A549 (cell line): Measurements from ENCODE around the gene KREMEN1. TPM values are rescaled to one million over a fixed set of nuclear protein-coding genes. Genes with fewer than 3 reads are reported as not detected.

ENCODE experiments used
- ATAC-seq, 2 experiments: fragments of 200-7000 bp in 1 of 2; fragments of >200 bp in 1 of 2; cut with Nextera tagmentation in 1 of 2; cut with Tn5 transposase in 1 of 2; 3 replicates each; pipeline versions ENCODE4 v1.8.0 to v1.9.1; 2018 to 2020; ENCODE audit warnings: mild to moderate bottlenecking in 1 of 2, moderate library complexity in 1 of 2
- CTCF ChIA-PET: fragments of 300-600 bp; sonication (Branson Sonifier 250); formaldehyde crosslinking; extraction: SDS; loops from one replicate; lab custom pipeline; 2021; ENCODE audit warnings: antibody characterized with exemption, inconsistent platforms; lab: Yijun Ruan, JAX
- POLR2A ChIA-PET: fragments of 350-600 bp; formaldehyde crosslinking; extraction: SDS; loops from one replicate; lab custom pipeline; 2021; ENCODE audit warnings: antibody characterized with exemption, inconsistent platforms; lab: Yijun Ruan, JAX
- DNase-seq, 2 experiments: peaks; one replicate each; pipeline versions ENCODE4 v3.0.0 to v3.0.0-alpha.2; 2011 to 2016; ENCODE audit warnings: low read depth in 1 of 2, low spot score in 1 of 2
- FAIRE-seq: peaks from 2 replicates; lab custom pipeline; 2011; peaks lifted over from hg19 to GRCh38; lab: Jason Lieb, UNC
- H3K27ac ChIP-seq, 2 experiments: fragments of >200 bp; sonication (Bioruptor Twin); formaldehyde crosslinking; 3 replicates each; pipeline ENCODE4 v1.5.1; 2016 to 2017
- H3K4me1 ChIP-seq: fragments of >200 bp; sonication (Bioruptor Twin); formaldehyde crosslinking; 3 replicates; pipeline ENCODE4 v1.6.1; 2016
- H3K4me2 ChIP-seq: fragments of >200 bp; sonication (Bioruptor Twin); formaldehyde crosslinking; 3 replicates; pipeline ENCODE4 v1.6.1; 2016
- H3K4me3 ChIP-seq: fragments of >200 bp; sonication (Bioruptor Twin); formaldehyde crosslinking; 3 replicates; pipeline ENCODE4 v1.5.1; 2016
- H3K9me3 ChIP-seq: fragments of >200 bp; sonication (Bioruptor Twin); formaldehyde crosslinking; 3 replicates; pipeline ENCODE4 v1.6.1; 2016
- ATOH8 ChIP-seq: fragments of 250-450 bp; sonication (Bioruptor Pico); IDR thresholded peaks from 2 replicates; pipeline ENCODE4 v1.5.0; 2020; ENCODE audit warnings: low read depth, mild to moderate bottlenecking, moderate library complexity
- CBX8 ChIP-seq: fragments of 200-600 bp; sonication (generic); IDR thresholded peaks from 2 replicates; pipeline ENCODE4 v1.6.1; 2016
- CEBPB ChIP-seq, 2 experiments: fragments of >200 bp in 1 of 2; sonication (Bioruptor Twin) in 1 of 2; formaldehyde crosslinking in 1 of 2; IDR thresholded peaks; 2 replicates each; pipeline ENCODE4 v1.6.1; 2012 to 2016
- CHD2 ChIP-seq: fragments of 150-350 bp; IDR thresholded peaks from 2 replicates; pipeline ENCODE4 v1.6.1; 2014; ENCODE audit warnings: low read length; ENCODE audit not compliant: partially characterized antibody
- CHD4 ChIP-seq: fragments of 200-600 bp; sonication (generic); IDR thresholded peaks from 2 replicates; pipeline ENCODE4 v1.6.1; 2016; ENCODE audit warnings: antibody characterized with exemption, mild to moderate bottlenecking, borderline replicate concordance
- E2F6 ChIP-seq: IDR thresholded peaks from 2 replicates; pipeline ENCODE4 v1.6.1; 2012; ENCODE audit warnings: low read depth, borderline replicate concordance
- EHF ChIP-seq: fragments of 250-450 bp; sonication (Bioruptor Pico); IDR thresholded peaks from 2 replicates; pipeline ENCODE4 v1.5.0; 2020; ENCODE audit warnings: mild to moderate bottlenecking
- ELK1 ChIP-seq: fragments of 150-350 bp; IDR thresholded peaks from 2 replicates; pipeline ENCODE4 v1.6.1; 2014; ENCODE audit warnings: low read depth, mild to moderate bottlenecking, low read length
- FOXS1 ChIP-seq: fragments of 250-450 bp; sonication (Bioruptor Pico); IDR thresholded peaks from 2 replicates; pipeline ENCODE4 v1.5.0; 2020; ENCODE audit warnings: mild to moderate bottlenecking, moderate library complexity
- HOXA7 ChIP-seq: fragments of 250-450 bp; sonication (Bioruptor Pico); IDR thresholded peaks from 2 replicates; pipeline ENCODE4 v1.5.0; 2020; ENCODE audit warnings: mild to moderate bottlenecking, moderate library complexity
- HOXB13 ChIP-seq: fragments of 250-450 bp; sonication (Bioruptor Pico); IDR thresholded peaks from 2 replicates; pipeline ENCODE4 v1.5.0; 2020; ENCODE audit warnings: low read depth, mild to moderate bottlenecking, moderate library complexity
- JUN ChIP-seq, 2 experiments: fragments of >200 bp; sonication (Bioruptor Twin); formaldehyde crosslinking; IDR thresholded peaks; 2 replicates in 1 of 2; 3 replicates in 1 of 2; pipeline ENCODE4 v1.6.1; 2016 to 2017
- KDM1A ChIP-seq: fragments of 200-600 bp; sonication (generic); IDR thresholded peaks from 2 replicates; pipeline ENCODE4 v1.6.1; 2016; ENCODE audit warnings: low read depth, mild to moderate bottlenecking
- MAX ChIP-seq: IDR thresholded peaks from 2 replicates; pipeline ENCODE4 v1.6.1; 2012
- MAZ ChIP-seq: fragments of 150-350 bp; IDR thresholded peaks from 2 replicates; pipeline ENCODE4 v1.6.1; 2014; ENCODE audit warnings: antibody characterized with exemption, low read depth, low read length, borderline replicate concordance
- NFE2L2 ChIP-seq: fragments of 150-350 bp; conservative IDR thresholded peaks from 2 replicates; pipeline ENCODE4 v1.6.1; 2014; ENCODE audit warnings: low read length
- NPAS2 ChIP-seq: fragments of 250-450 bp; sonication (Bioruptor Pico); IDR thresholded peaks from 2 replicates; pipeline ENCODE4 v1.8.0; 2022; ENCODE audit warnings: mild to moderate bottlenecking, moderate library complexity, borderline replicate concordance
- NR3C1 ChIP-seq: fragments of >200 bp; sonication (Bioruptor Twin); formaldehyde crosslinking; IDR thresholded peaks from 3 replicates; pipeline ENCODE4 v1.6.1; 2017
- PBX3 ChIP-seq: IDR thresholded peaks from 2 replicates; pipeline ENCODE4 v1.6.1; 2012
- PHF8 ChIP-seq: fragments of 200-600 bp; sonication (generic); IDR thresholded peaks from 2 replicates; pipeline ENCODE4 v1.6.1; 2016; ENCODE audit warnings: low read depth, mild to moderate bottlenecking, antibody characterized with exemption, moderate library complexity, borderline replicate concordance
- POLR2A ChIP-seq: IDR thresholded peaks from 2 replicates; pipeline ENCODE4 v1.6.1; 2012; ENCODE audit warnings: mild to moderate bottlenecking, low read length
- POLR2AphosphoS2 ChIP-seq: conservative IDR thresholded peaks from 2 replicates; pipeline ENCODE4 v1.6.1; 2012; ENCODE audit warnings: low read length, improper control_type of control experiment, inconsistent platforms
- RCOR1 ChIP-seq: fragments of 150-350 bp; IDR thresholded peaks from 2 replicates; pipeline ENCODE4 v1.6.1; 2014; ENCODE audit warnings: antibody characterized with exemption, low read length, low read depth
- RNF2 ChIP-seq: fragments of 200-600 bp; sonication (generic); IDR thresholded peaks from 2 replicates; pipeline ENCODE4 v1.6.1; 2016; ENCODE audit warnings: low read depth, mild to moderate bottlenecking, antibody characterized with exemption, moderate library complexity, borderline replicate concordance
- SMC3 ChIP-seq: fragments of >200 bp; sonication (Bioruptor Twin); formaldehyde crosslinking; IDR thresholded peaks from 3 replicates; pipeline ENCODE4 v1.6.1; 2018; ENCODE audit warnings: inconsistent platforms
- TFCP2L1 ChIP-seq: fragments of 250-450 bp; sonication (Bioruptor Pico); IDR thresholded peaks from 2 replicates; pipeline ENCODE4 v1.5.0; 2021; ENCODE audit warnings: mild to moderate bottlenecking
- USF2 ChIP-seq: fragments of 450-650 bp; IDR thresholded peaks from 2 replicates; pipeline ENCODE4 v1.6.1; 2014; ENCODE audit warnings: antibody characterized with exemption
- ZC3H11A ChIP-seq: fragments of 450-650 bp; IDR thresholded peaks from 2 replicates; pipeline ENCODE4 v1.6.1; 2014; ENCODE audit warnings: antibody characterized with exemption, mild to moderate bottlenecking
- ZFP36 ChIP-seq: fragments of 450-650 bp; IDR thresholded peaks from 2 replicates; pipeline ENCODE4 v1.6.1; 2014; ENCODE audit warnings: borderline replicate concordance; ENCODE audit not compliant: partially characterized antibody
- ZNF302 ChIP-seq: fragments of 250-450 bp; sonication (Bioruptor Pico); IDR thresholded peaks from 2 replicates; pipeline ENCODE4 v1.9.0; 2021; ENCODE audit warnings: inconsistent platforms, mild to moderate bottlenecking, moderate library complexity
- WGBS: methylation state at CpG from one replicate; pipeline ENCODE4 v1.1.6; 2017; ENCODE audit errors: missing lambda C conversion rate; 5-methylcytosine and 5-hydroxymethylcytosine counted together
- polyA plus RNA-seq, 4 experiments: library from polyadenylated mRNA; depleted of rRNA in 3 of 4; stranded (reverse); fragments of >200 nt; fragmentation: RNase III in 1 of 4; extraction: RNeasy Plus Mini Kit Qiagen cat#74134 plus additional on column Dnase treatment in 1 of 4; gene quantifications; 2 replicates in 3 of 4; 3 replicates in 1 of 4; pipeline ENCODE4 v1.2.3, GENCODE V29; 2011 to 2017

Gene KREMEN1
- polyA plus RNA-seq, 2 of the 4 experiments (the other 2 are of a cell fraction), result 1.7 to 2.5 TPM

GRCh38 chr22:29167032-29167911 is 94.4 kb downstream of the KREMEN1 start (continued):
- TF ChIP-seq EHF (CRISPR knock-in tag), result no peak
- TF ChIP-seq KDM1A, result no peak
- TF ChIP-seq CBX8, result no peak
- no peak for TF ChIP-seq NPAS2
- no peak for TF ChIP-seq CHD4
- no peak for TF ChIP-seq SMC3

- TF ChIP-seq CHD2 (no peak), ZC3H11A (no peak), NFE2L2 (no peak), POLR2A (no peak), HOXA7 (no peak), HOXB13 (CRISPR knock-in tag) (no peak), MAZ (no peak), ELK1 (no peak), PHF8 (no peak), FOXS1 (no peak), MAX (no peak), ZFP36 (no peak), RNF2 (no peak), TFCP2L1 (CRISPR knock-in tag) (no peak), ZNF302 (CRISPR knock-in tag) (no peak), CEBPB (IDR thresholded peaks at IDR 0.05) (no peak)
- POLR2A ChIA-PET, result no interaction called here
- H3K4me1 ChIP-seq, result no peaks in the 10 kb centered on the region
- WGBS, result 38% methylated on average over 8 of the region's 10 CpGs
- no peak for ATAC-seq
- FAIRE-seq, result no peak
- no peak for DNase-seq
- CTCF ChIA-PET, result interaction anchor here (0.6 kb wide), 1 partner anchor 143 kb away, joined by 3 read pairs; no protein-coding TSS in a partner anchor
- H3K4me2 ChIP-seq, result no peak overlapping the region
- H3K4me3 ChIP-seq, result no peak overlapping the region
- peaks cover 7% of the 10 kb centered on the region for H3K9me3 ChIP-seq
- H3K27ac ChIP-seq, result no peak overlapping the region
Observed at GRCh38 chr22:29171721-29172120, 98.9 kb downstream of the KREMEN1 start.

GRCh38 chr22:29172216-29172615 is 99.4 kb downstream of the KREMEN1 start:
- 56% methylated on average over 5 of the region's 6 CpGs for WGBS
- Histone ChIP-seq H3K4me3 (no peak overlapping the region), H3K4me1 (no peaks in the 10 kb centered on the region), H3K9me3 (peaks cover 7% of the 10 kb centered on the region), H3K4me2 (no peak overlapping the region), H3K27ac (no peak overlapping the region)
- ChIA-PET POLR2A (no interaction called here), CTCF (interaction anchor here (0.6 kb wide), 1 partner anchor 143 kb away, joined by 3 read pairs; no protein-coding TSS in a partner anchor)
- FAIRE-seq (no peak), ATAC-seq (no peak), DNase-seq (no peak)
- no peak for TF ChIP-seq TFCP2L1 (CRISPR knock-in tag)
- TF ChIP-seq ATOH8 (CRISPR knock-in tag), result no peak
- no peak for TF ChIP-seq PBX3
- TF ChIP-seq POLR2AphosphoS2, result no peak
- no peak for TF ChIP-seq NR3C1
- TF ChIP-seq RCOR1, result no peak
- TF ChIP-seq USF2, result no peak
- TF ChIP-seq EHF (CRISPR knock-in tag), result no peak
- no peak for TF ChIP-seq PHF8
- no peak for TF ChIP-seq RNF2
- TF ChIP-seq MAZ, result no peak
- no peak for TF ChIP-seq E2F6
- no peak for TF ChIP-seq JUN (IDR thresholded peaks at IDR 0.05)
